HG03039 (cell line): ENCODE measurements around the gene BRME1.

Experiments
- ATAC-seq: cut with Tn5 transposase; IDR thresholded peaks from one replicate; pipeline ENCODE4 v1.9.1; 2021; ENCODE audit warnings: mild to moderate bottlenecking, moderate library complexity; ENCODE audit not compliant: unreplicated experiment

The BRME1 gene

DNA sequence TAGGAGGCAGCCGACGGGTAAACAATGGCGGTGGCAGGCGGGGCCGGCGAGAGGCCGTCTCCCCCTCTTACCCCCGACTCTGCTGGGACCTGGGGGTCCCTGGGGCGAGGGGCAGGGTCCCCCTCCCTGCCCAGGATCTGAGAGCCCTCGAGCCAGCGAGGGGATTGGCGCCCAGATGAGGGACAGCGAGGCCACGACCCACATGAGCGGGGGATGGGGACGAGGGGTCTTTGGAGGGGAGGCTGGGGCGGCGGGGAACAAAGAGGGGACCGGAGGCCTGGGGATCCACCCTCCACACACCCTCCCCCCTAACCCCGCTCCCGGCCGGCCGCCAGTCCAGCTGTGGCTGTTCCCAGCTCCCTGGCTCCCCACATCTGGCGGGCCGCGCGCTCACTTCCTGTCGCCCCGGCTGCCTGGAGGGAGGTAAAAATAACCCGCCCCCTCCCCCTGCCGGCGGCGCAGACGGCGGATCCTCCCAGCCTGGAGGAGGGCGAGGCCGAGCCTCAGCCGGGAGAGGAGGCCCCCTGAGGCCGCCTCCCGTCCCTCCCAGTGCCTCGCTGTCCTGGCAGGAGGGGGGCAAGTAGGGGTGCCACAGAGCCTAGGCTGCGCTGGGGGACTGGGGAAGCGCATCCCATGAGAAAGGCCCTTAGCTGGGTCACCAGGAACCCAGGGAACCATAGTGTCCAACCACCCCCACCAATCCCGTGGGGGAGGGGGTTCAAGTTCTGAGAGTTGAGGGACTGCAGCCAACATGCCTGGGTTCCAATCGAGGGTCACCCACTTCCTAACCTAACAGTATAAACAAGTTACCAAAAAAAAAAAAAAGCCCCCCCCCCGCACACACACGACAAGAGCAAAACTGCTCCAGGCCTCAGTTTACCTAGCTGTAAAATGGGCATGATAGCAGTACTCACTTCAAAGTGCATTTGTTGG lies 58.2 kb downstream of the BRME1 start:
- no peak for ATAC-seq

DNA sequence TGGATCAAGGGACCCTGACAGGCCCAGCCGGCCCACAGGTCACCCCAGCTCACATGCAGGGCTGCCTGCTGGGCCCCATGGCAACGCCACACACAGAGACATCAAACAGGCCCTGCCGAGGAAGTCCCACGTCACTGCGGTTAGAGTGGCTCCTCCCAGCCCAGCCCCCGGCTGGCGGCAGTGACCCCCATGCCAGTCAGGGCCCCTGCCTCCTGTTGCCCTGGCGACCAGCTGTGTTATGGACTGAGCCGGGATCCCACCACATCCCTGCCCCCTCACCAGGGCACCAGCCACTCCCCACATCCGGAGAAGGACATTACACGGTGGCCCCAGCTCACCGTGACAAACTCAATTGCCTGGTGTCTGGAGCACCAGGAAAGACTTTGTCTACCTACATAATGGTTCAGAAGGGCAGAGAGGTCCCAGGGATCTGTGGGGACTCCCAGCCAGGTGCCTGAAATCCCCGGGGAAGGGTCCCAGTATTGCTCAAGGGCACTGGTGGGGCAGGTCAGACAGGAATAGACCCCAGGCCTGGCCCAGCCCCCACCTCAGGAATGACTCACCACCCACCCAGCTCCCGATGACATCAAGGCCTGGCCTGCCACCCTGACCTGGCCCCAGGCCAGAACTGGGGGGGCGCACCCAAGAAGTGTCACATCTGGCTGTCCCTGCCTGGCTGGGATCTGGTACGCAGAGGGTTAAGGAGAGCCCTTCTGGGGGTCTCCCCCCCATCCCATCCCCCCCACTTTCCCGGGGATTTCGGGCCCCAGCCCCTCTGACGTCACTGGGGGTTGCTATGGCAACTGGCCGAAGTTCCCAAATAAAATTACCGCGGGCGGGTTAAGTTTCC lies 59.1 kb downstream of the BRME1 start:
- ATAC-seq, result peak; percentile 36

DNA sequence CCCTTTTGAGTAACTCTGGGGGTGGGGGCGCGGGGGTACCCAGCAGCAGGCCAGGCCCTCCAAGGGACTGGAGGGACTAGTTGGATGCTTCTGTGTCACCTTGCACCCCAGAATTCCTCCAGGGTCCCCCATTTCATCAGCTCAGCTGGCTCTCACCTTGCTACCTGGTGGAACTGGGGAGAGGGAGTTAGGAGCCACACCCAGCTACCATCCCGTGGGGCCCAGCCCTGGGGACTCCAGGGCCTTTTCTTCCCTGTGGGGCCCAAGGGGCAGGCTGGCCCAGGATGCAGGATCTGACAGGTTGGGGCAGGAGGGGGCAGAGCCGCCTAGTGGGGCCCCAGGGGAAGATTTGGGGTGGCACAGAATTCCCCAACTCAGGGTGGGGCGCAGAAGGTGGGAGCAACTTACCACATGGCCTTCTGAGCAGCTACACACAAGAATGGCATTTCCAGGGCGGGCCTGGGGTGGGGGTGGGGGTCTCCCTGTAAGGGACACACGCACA lies 61.7 kb downstream of the BRME1 start:
- ATAC-seq, result no peak

DNA sequence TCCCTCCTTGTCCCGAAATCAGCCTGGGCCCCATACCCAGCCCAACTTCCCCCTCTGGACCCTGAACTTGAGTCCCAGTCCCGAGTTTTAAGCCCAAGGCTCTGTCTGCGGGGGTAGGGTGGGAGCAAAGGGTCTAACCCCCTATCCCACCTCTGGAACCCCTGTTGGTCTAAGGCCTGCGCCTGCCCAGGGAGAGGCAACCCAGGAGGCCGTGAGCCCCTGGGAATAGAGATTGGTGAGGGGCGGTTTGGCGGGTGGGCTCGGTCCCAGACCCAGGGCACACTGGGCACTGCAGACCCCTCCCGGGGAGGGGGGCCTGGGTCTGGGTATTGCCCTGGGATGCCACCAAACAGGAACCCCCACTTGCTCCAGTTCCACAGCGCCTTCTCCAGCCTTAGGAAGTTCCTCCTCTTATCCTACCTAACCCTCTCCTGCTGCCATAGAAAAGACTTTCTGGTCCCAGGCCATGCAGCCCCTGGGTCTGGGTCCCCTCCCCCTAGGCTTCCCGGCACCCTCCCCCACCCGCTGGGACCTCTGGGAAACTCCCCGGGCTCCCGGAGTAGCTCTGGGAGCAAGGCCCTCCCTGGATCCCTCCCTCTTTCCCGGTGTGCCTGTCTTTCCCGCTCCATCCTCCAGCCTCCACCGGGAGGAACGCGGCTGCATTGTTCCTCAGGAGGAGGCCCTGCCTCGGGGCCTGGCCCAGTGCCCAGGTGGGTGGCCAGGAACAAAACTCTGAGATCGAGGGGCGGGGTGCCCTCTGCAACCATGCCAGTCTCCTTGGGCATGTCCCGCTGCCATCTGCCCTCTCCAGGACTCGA lies 62.6 kb downstream of the BRME1 start:
- no peak for ATAC-seq

DNA sequence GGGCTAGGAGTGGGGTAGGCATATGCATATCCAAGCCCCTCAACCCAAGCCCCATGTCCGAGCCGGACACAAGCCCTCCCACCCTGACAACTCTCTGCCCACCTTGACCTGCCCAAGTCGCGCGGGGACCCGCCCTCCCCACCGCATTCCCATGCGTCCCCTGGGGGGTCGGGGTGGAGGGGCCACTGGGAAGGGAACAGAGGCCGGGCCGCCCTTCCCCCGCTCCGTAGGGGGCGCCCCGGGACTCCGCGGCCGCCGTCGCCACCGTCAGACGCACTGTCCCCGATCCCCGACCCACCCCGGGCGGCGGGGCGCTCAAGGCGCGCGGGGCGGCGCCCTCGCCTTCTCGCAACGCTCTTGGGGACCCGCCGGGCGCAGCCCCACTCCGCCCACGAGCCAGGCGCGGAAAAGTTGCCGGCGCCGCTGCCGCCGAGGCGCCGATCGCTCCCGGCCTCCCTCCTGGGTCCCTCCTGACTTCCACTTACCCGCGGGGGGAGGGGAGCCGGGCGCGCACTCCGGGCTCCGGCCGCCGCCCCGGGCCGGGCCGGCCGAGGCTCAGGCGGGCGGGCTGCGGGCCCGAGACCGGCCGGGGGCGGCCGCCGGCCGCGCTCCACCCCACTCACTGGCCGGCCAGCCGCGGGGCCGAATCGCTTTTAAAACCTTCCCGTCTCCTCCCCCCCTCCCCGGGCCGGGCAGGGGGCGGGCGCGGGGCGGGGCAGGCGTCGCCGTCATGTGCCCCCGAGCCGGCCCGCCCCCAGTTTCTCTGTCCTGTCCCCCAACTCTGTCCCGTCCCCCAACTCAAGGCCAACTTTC lies 63.4 kb downstream of the BRME1 start:
- ATAC-seq, result no peak

DNA sequence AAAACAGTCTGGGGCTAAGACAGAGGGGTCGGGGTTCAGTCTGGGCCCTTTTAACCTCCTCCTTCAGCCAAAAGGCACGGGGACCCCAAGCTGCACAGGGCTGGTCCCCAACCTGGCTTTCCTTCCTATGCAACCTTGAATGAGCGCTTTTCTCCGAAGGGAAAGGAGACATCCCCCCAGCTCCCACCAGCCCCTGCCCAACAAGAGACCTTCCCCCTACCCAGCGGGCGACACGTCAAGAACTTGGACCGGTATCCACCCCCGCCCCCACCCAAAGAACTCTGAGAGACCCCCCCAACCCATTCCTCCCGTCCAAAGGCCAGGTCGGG lies 64.0 kb downstream of the BRME1 start:
- no peak for ATAC-seq

DNA sequence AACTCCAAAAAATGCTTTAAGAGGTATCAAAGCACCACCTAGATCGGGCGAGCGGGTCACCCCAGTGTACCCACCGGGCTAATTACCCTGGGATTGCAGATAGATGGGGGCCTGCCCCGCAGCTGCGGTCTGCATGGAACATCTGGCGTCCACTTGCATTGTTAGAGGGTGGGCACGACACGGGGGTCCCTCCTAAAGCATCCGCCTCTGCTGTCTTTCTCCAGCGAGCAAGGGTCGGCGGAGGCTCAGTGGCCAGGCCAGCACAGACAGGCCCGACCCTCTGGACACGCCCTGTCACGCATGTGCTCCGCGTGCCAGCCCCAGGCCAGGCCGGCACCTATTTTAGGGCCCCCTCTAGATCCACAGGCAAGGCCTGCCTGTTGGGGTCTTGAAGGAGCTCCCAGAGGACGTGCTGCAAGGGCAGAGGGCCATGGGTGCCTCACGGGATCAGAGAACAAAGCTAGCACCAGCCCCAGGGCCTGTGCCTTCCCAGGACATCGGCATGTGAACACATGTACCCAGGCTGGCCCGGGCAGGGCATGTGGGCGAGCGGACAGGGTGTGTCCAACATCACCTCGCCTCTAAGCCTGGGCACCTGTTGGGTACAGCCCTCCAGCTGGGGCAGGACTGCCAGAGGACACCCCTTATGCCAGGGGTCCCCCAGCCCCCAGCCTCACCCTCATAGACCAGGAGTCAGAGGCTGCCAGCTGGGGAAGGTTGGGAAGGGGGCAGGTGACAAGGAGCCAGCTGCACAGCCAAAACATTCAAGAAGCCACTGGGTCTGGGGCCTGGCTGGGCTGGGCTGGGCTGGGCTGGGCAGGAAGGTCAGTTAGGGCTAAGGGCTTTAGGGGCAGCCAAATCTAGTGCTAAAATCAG lies 64.6 kb downstream of the BRME1 start:
- no peak for ATAC-seq

DNA sequence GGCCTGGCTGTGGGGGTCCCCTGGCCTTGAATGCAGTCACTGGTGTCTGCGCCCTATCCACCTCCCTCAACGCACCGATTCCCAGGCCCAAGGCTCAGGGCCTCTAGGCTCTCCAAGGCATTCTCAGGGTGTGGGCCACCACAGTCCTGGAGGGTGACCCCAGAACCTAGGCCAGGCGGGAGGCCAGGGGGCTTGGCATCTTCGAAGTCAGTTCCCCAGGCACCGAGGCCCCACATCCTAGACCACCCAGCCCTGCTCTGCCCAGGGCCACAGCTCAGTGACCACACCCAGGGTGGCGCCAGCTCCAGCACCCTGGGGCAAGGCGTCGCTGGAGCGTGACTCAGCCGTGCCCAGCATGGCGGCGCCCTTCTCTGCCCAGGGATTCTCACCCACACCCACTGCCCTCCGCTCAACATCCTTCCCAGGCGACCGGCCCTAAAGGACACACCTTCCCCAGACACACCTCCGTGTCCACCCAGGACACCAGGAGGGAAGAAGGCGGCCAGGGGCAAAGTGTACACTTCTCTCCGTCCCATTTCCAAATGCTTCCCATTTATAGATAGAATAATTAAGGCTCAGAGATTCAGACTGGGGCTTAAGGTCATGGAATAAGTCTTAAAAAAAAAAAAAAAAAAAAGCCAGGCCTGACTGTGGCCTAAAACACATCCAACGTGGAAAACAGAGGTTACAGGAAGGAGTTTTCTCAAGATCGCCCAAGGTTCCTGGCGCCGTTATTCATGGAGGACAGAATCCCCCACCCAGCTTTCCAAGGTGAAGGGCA lies 65.4 kb downstream of the BRME1 start:
- no peak for ATAC-seq

DNA sequence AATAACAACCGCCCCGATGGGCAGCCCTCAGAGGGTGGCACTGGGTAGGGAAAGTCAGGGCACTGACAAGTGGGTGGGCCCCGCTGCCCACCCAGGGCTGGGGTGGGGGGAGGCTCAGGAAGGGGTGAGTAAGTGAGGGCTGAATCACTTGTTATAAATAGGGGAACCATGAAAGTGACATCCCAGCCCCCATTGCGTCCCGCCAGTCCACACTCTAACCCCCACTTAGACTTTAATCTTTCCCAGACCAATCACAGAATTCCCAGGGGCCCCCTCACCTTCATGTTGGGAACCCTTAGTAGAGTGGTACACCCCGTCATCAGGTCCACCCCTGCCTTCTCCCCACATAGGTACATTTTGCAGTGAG lies 66.0 kb downstream of the BRME1 start:
- ATAC-seq, result no peak

DNA sequence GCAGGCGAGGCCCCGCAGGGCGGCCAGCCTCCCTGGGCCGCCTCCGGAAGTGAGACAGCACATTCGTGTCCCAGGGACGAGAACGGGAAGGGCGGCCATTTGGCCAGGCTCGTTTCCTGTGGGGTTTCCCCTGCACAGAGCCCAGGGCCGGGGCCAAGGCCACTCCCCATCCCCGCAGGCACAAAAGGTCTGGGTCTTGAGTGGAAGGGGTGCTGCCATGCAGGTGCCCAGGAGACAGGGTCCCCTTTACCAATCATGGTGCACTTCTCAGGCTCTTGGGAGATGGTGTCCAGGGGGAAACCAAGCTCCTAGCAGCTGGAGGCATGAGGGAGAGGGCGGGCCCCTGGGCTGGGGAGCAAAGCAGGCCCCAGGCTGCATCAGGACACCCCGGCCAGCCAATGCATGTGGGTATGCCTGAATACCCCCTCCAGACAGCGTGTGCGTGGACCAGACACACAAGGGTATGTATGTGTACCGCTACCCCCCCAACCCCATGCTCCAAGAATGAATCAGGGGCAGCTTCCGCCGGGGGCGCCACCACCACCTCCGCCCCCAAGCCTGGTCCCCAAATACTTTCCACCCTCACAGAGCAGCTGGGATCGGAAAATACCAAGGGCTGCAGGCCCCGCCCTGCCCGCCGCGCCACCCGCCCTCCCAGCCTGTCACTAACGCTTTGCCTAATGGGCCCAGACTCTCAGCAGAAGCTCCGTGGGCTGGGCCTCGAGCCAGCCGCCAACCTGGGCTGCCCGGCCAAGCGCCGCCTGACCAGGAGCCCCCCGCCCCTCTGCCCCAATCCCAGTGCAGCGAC lies 66.6 kb downstream of the BRME1 start:
- peak; percentile 28 for ATAC-seq

DNA sequence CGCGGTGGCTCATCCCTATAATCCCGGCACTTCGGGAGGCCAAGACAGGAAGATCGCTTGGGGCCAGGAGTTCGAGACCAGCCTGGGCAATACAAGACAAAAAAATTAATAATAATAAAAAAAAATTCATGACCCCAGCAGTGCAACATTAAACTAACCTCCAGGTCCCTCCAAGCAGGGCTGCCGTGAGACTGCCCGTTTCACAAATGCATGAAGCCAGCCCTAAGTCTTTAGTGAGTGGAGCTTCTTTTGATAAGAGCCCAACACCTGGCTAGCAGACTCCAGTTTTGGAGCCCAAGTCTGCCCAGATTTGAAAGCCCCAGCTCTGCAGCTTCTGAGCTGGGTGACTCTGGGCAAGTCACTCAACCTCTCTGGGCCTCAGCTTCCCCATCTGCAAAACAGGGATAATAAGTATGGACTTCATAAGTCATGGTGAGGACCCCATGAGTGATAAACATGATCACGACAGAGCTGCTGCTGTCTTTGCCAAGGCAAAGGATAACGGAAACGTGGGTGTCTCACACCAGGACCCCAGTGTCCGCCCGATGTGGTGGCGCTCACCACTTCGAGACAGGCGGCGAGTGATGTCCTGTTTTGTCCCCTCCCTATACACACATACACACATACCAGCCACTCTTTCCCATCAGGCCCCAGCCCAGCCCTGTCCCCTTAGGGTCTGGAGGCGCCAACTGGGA lies 67.3 kb downstream of the BRME1 start:
- ATAC-seq, result no peak

DNA sequence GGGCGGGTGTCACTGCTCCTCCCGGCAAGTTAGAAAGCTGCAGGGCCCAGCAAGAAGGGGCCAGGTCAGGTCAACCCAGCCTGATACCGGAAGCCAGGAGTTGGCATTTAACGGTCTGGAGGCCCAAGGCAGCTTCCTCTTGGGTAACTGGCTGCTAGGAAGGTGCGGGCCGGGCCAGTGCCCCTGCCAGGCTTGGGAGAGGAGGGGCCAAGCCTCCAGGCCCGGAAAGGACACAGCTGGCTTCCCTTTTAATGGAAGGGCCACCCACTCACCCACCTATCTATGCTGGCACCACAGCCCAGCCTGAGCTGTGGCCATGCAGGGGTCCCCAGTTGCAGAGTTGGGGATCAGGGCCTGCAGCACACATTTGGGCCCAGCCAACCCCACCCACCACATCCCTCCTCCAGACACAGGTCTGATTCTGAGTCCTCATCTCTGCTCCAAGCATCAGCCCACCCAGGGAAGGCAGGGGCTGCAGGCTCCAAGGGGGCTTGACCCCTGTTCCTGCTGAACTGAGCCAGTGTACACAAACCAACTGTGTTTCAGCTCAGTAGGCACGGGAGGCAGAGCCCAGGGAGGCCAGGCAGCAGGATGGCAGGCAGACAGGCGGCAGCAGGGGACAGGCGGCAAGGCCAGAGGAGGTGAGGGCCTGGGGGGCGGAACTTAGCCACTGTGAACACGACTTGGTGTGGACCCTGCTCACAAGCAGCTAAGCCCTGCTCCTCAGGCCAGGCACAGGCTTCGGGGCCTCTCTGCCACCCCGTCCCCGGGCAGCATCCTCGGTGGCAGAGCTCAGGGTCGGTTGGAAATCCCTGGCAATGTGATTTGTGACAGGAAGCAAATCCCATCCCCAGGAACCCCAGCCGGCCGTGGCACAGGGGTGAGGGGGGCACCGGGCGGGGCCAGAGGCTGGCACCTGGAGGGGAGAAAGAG lies 69.9 kb downstream of the BRME1 start:
- no peak for ATAC-seq

DNA sequence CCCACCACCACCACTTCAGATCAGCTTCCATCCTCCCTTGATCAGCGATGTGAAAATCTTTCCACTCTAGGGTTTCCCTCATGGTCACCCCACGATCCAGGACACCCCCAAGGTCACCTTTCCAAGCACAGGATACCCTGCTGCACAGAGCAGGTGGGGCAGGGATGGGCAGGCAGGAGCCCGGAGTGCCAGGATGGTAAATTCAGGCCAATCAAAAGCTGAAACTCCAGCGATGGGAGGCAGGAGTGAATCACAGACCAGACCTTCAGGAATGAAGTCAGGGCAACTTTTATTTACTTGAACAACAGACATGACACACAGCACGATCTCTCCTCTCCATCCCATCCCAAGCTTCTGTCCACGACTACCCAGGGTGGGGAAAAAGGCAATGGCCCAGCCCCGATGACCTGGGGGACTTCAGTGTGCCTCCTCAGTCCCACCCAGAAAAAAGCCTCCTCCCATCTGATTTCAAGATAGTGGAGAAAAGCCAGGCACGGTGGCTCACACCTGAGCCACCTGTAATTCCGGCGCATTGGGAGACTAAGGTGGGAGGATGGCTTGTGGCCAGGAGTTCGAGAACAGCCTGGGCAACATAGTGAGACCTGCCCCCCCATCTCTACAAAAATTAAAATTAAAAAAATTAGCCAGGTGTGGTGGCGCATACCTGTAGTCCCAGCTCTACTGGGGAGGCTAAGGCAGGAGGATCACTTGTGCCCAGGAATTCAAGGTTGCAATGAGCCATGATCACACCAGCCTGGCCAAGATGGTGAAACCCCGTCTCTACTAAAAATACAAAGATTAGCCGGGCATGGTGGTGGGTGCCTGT lies 71.5 kb downstream of the BRME1 start:
- ATAC-seq, result no peak

DNA sequence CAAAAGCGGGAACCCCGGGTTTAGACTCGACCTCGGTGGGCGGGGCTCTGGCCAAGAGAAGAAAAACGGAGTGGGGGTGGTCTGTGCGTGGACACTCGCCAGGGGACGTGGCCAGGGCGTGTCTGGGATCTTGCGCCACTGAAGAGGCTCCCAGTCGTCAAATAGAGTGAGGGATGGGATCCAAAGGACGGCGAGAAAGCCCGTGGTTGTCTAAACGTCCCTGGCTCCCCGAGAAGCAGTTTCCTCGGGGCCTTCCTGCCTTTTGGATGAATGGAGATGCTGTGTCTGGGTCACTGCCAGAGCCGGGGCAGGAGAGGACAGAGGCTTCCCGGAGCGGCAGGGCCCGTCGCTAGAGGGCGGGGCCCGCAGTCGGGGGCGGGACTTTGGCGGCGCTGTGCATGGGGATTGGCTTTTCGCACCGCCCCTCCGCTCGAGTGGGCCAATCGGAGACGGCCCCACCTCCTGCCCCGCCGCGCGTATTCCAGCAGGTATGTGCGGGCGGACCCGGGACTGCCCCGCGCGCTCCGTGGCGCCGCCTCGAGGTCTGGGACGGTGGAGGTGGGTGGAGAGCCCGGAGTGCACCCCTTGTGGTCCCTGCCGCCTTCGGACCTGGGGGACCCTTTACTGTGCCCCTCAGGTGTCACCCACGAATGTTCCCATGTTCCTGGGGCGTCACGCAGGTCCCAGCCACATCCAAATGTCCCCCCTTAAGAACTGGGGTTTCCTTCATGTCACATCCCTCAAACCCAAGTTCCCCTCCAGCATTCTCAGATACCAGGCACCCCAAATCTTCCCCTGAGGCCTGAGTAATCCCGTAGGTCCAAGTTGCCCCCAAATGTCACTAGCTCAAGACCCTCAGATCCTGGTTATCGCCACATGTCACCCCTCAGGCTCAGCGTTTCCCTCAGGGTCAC lies 72.3 kb downstream of the BRME1 start:
- ATAC-seq, result peak; percentile 87
